Measurements from ENCODE around the gene SLC25A21. TPM values are rescaled to one million over a fixed set of nuclear protein-coding genes. Genes with fewer than 3 reads are reported as not detected.
A peak's percentile ranks its signal among the peaks of the same experiment; 100 is the strongest.

Gene SLC25A21
- total and polyA plus RNA-seq, 8 donors = 0.37 to 0.92 (median 0.60) TPM

GRCh38 chr14:36852981-36853691 lies 319.3 kb downstream of the SLC25A21 start:
- 34 to 43% methylated on average over 5 of the region's 5 CpGs for WGBS, 2 donors
- Histone ChIP-seq H3K4me3 (no peak overlapping the region), H3K27me3 (no peaks in the 10 kb centered on the region), H3K36me3 (no peaks in the 10 kb centered on the region), H3K27ac (no peak overlapping the region), H3K9me3 (no peaks in the 10 kb centered on the region), H3K4me1 (peaks cover 0 to 4% (median 3%) of the 10 kb centered on the region in 3 donors)
- intact Hi-C loops (cut with DNase I) = no loop called here
- FAIRE-seq = no peak
- no peak for TF ChIP-seq CTCF (IDR thresholded peaks at IDR 0.05)
- ATAC-seq = peak; percentile 31 to 74 (median 58)
- DNase-seq = peak in 1 of 6 donors; percentile 12

- no peak for TF ChIP-seq CTCF (IDR thresholded peaks at IDR 0.05)
- DNase-seq (no peak), FAIRE-seq (no peak), ATAC-seq (no peak)
- WGBS, 2 donors = 87 to 90% methylated on average over 5 of the region's 5 CpGs
- Histone ChIP-seq H3K27ac (no peak overlapping the region), H3K27me3 (no peaks in the 10 kb centered on the region), H3K4me1 (peaks cover 0 to 3% (median under 1%) of the 10 kb centered on the region in 3 donors), H3K36me3 (no peaks in the 10 kb centered on the region), H3K9me3 (no peaks in the 10 kb centered on the region), H3K4me3 (no peak overlapping the region)
- intact Hi-C loops (cut with DNase I) = no loop called here
These were observed 324.2 kb downstream of the SLC25A21 start for GRCh38 chr14:36848213-36848612.

- intact Hi-C loops (cut with DNase I) = no loop called here
- ATAC-seq (no peak), DNase-seq (no peak), FAIRE-seq (no peak)
- no peak for TF ChIP-seq CTCF (IDR thresholded peaks at IDR 0.05)
- Histone ChIP-seq H3K9me3 (no peaks in the 10 kb centered on the region), H3K27me3 (no peaks in the 10 kb centered on the region), H3K36me3 (no peaks in the 10 kb centered on the region), H3K4me1 (no peaks in the 10 kb centered on the region), H3K27ac (no peak overlapping the region), H3K4me3 (no peak overlapping the region)
- WGBS, 2 donors = 67 to 74% methylated on average over 3 of the region's 3 CpGs
These were observed 325.0 kb downstream of the SLC25A21 start for GRCh38 chr14:36847366-36847765.

GRCh38 chr14:36845356-36846012 lies 326.9 kb downstream of the SLC25A21 start:
- intact Hi-C loops (cut with DNase I) = no loop called here
- no peak overlapping the region for H3K4me3 ChIP-seq
- TF ChIP-seq CTCF (IDR thresholded peaks at IDR 0.05) = no peak
- no peak for ATAC-seq
- no peaks in the 10 kb centered on the region for H3K36me3 ChIP-seq
- WGBS, 2 donors = 81 to 85% methylated on average over 5 of the region's 5 CpGs
- FAIRE-seq = no peak
- no peak for DNase-seq
- H3K27ac ChIP-seq = no peak overlapping the region
- no peaks in the 10 kb centered on the region for H3K9me3 ChIP-seq
- H3K4me1 ChIP-seq = no peaks in the 10 kb centered on the region
- H3K27me3 ChIP-seq = no peaks in the 10 kb centered on the region

Data from pancreas (tissue), 10 donors.